B cell (primary cell): Measurements from ENCODE around the gene PTPRU. TPM values are rescaled to one million over a fixed set of nuclear protein-coding genes. Genes with fewer than 3 reads are reported as not detected.

Source experiments
- ATAC-seq: fragments of 200-7000 bp; cut with Tn5 transposase; one replicate; pipeline ENCODE4 v1.10.0; 2021; ENCODE audit warnings: low read depth, mild to moderate bottlenecking, moderate number of reproducible peaks, moderate library complexity
- CTCF ChIA-PET: fragments of 350-600 bp; sonication (Branson Sonifier 250); formaldehyde crosslinking; loops from one replicate; lab custom pipeline; 2021; ENCODE audit warnings: antibody characterized with exemption, inconsistent platforms; lab: Charles Lee
- POLR2A ChIA-PET: fragments of 350-600 bp; sonication (Branson Sonifier 250); formaldehyde crosslinking; loops from one replicate; lab custom pipeline; 2021; ENCODE audit warnings: antibody characterized with exemption; lab: Charles Lee
- DNase-seq: peaks from one replicate; pipeline ENCODE4 v3.0.0; 2013
- H2AFZ ChIP-seq: 2 replicates; pipeline ENCODE4 v1.6.1; 2012; ENCODE audit warnings: mild to moderate bottlenecking, low read depth, low read length; ENCODE audit not compliant: insufficient read depth, poor library complexity, severe bottlenecking
- H3K27ac ChIP-seq, 2 donors: 1 replicate in 1 of 2; 2 replicates in 1 of 2; pipeline ENCODE4 v1.5.1; 2012 to 2013; ENCODE audit warnings: low read length in 2 of 2, mild to moderate bottlenecking in 2 of 2, moderate library complexity in 1 of 2
- H3K27me3 ChIP-seq, 4 experiments: fragments of 200-600 bp in 1 of 4; sonication (generic) in 1 of 4; replicated peaks in 1 of 4; 1 replicate in 2 of 4; 2 replicates in 2 of 4; pipeline versions ENCODE4 v1.6.1 to v1.7.0; 2013 to 2016; ENCODE audit warnings: low read length in 3 of 4, mild to moderate bottlenecking in 2 of 4, mixed read lengths in 1 of 4, moderate library complexity in 1 of 4; ENCODE audit not compliant: insufficient read depth in 4 of 4, control insufficient read depth in 3 of 4; ENCODE audit errors: control extremely low read depth in 1 of 4
- H3K36me3 ChIP-seq, 2 experiments: replicated peaks in 1 of 2; 1 replicate in 1 of 2; 2 replicates in 1 of 2; pipeline versions ENCODE4 v1.6.1 to v1.7.1; 2013; ENCODE audit warnings: low read length in 1 of 2; ENCODE audit not compliant: insufficient read depth in 2 of 2, control insufficient read depth in 1 of 2; ENCODE audit errors: control extremely low read depth in 1 of 2, extremely low read depth in 1 of 2
- H3K4me1 ChIP-seq, 2 donors: fragments of 200-600 bp in 1 of 2; sonication (generic) in 1 of 2; 1 replicate in 1 of 2; 2 replicates in 1 of 2; pipeline versions ENCODE4 v1.5.1 to v1.6.1; 2013 to 2017; ENCODE audit warnings: low read length in 2 of 2; ENCODE audit not compliant: control insufficient read depth in 2 of 2, insufficient read depth in 2 of 2
- H3K4me2 ChIP-seq: replicated peaks from 2 replicates; pipeline ENCODE3; 2012; ENCODE audit warnings: mild to moderate bottlenecking, low read depth, low read length; ENCODE audit not compliant: poor library complexity, severe bottlenecking
- H3K4me3 ChIP-seq, 5 experiments: fragments of 200-600 bp in 1 of 5; sonication (generic) in 1 of 5; 1 replicate in 3 of 5; 2 replicates in 2 of 5; pipeline versions ENCODE4 v1.5.1 to v1.7.0; 2011 to 2016; ENCODE audit warnings: low read length in 4 of 5, mild to moderate bottlenecking in 4 of 5, low read depth in 2 of 5, control low read depth in 1 of 5, moderate library complexity in 1 of 5; ENCODE audit not compliant: insufficient read depth in 1 of 5; ENCODE audit errors: control extremely low read depth in 1 of 5, extremely low read depth in 1 of 5
- H3K79me2 ChIP-seq: fragments of 200-600 bp; sonication (generic); one replicate; pipeline ENCODE4 v1.6.0; 2016; ENCODE audit warnings: low read length; ENCODE audit not compliant: control insufficient read depth, insufficient read depth
- H3K9ac ChIP-seq: fragments of 200-600 bp; sonication (generic); 2 replicates; pipeline ENCODE4 v1.6.1; 2017; ENCODE audit warnings: mild to moderate bottlenecking, low read length, moderate library complexity
- H3K9me3 ChIP-seq, 3 donors: one replicate each; pipeline versions ENCODE4 v1.6.1 to v1.7.1; 2013; ENCODE audit warnings: low read length in 2 of 3; ENCODE audit not compliant: control insufficient read depth in 2 of 3, insufficient read depth in 1 of 3; ENCODE audit errors: control extremely low read depth in 1 of 3
- H4K20me1 ChIP-seq: 2 replicates; pipeline ENCODE4 v1.6.0; 2012; ENCODE audit warnings: mild to moderate bottlenecking, low read length; ENCODE audit not compliant: insufficient read depth, control insufficient read depth, poor library complexity, severe bottlenecking
- H3K27ac Mint-ChIP-seq: one replicate; pipeline ENCODE4 v1.8.0; 2021; ENCODE audit warnings: mixed read lengths
- H3K27me3 Mint-ChIP-seq: one replicate; pipeline ENCODE4 v1.8.0; 2021; ENCODE audit warnings: mixed read lengths
- H3K4me1 Mint-ChIP-seq: one replicate; pipeline ENCODE4 v1.8.0; 2021; ENCODE audit warnings: mixed read lengths
- H3K4me3 Mint-ChIP-seq: one replicate; pipeline ENCODE4 v1.8.0; 2021; ENCODE audit warnings: mixed read lengths
- H3K9me3 Mint-ChIP-seq: one replicate; pipeline ENCODE4 v1.8.0; 2022; ENCODE audit warnings: mixed read lengths; ENCODE audit not compliant: insufficient read depth
- CTCF ChIP-seq: fragments of 200-600 bp; IDR thresholded peaks from one replicate; pipeline ENCODE4 v1.8.0; 2022; ENCODE audit warnings: antibody characterized with exemption, mild to moderate bottlenecking
- EZH2 ChIP-seq: IDR thresholded peaks from 2 replicates; pipeline ENCODE4 v1.6.1; 2012; ENCODE audit warnings: borderline replicate concordance, low read depth, mild to moderate bottlenecking, moderate library complexity, low read length; ENCODE audit not compliant: insufficient read depth, poor library complexity, severe bottlenecking
- WGBS: methylation state at CpG from one replicate; pipeline ENCODE4 v1.1.5; 2013; ENCODE audit warnings: missing lambda C conversion rate; ENCODE audit not compliant: insufficient coverage; 5-methylcytosine and 5-hydroxymethylcytosine counted together
- intact Hi-C: fragments of 100-400 bp; cut with micrococcal nuclease; formaldehyde crosslinking; loops from one replicate; pipeline ENCODE4 v1.10.0; 2022
- polyA plus RNA-seq: library from polyadenylated mRNA; depleted of rRNA; stranded (reverse); fragments of >200 nt; gene quantifications from 2 replicates; pipeline ENCODE4 v1.2.3, GENCODE V29; 2012
- total RNA-seq, 2 donors: library from RNA; stranded (reverse); fragments of 120-200 nt in 1 of 2; gene quantifications; 1 replicate in 1 of 2; 2 replicates in 1 of 2; pipeline versions ENCODE4 v1.2.3 to v1.2.4, GENCODE V29; 2013 to 2022

Gene PTPRU
- total and polyA plus RNA-seq, 2 donors (not counting 1 experiment from before 2014, with no cell fraction given): 0.10 to 0.25 TPM

GRCh38 chr1:29363536-29363935, 127.2 kb downstream of the PTPRU start:
- TF ChIP-seq CTCF: no peak
- TF ChIP-seq EZH2: no peak

GRCh38 chr1:29364101-29364678, 127.9 kb downstream of the PTPRU start:
- ATAC-seq: no peak

More at GRCh38 chr1:29363536-29363935, 127.2 kb downstream of the PTPRU start:
- intact Hi-C loops: no loop called here
- peaks cover 28% of the 10 kb centered on the region for H3K27me3 Mint-ChIP-seq
- Histone ChIP-seq H3K4me3 (no peak overlapping the region), H3K27ac (no peak overlapping the region), H3K36me3 (no peaks in the 10 kb centered on the region), H3K27me3 (peaks cover 0 to 3% (median 0%) of the 10 kb centered on the region in 4 experiments), H2AFZ (no peak overlapping the region), H3K79me2 (no peaks in the 10 kb centered on the region), H3K4me1 (no peaks in the 10 kb centered on the region), H3K4me2 (no peak overlapping the region), H4K20me1 (no peaks in the 10 kb centered on the region), H3K9me3 (peaks cover 0 to 13% (median 0%) of the 10 kb centered on the region in 3 donors), H3K9ac (no peak overlapping the region)
- no peak overlapping the region for H3K27ac Mint-ChIP-seq
- H3K4me3 Mint-ChIP-seq: no peak overlapping the region
- no CpG with 5 or more reads among the region's 6 CpGs for WGBS
- DNase-seq: no peak
- H3K4me1 Mint-ChIP-seq: no peaks in the 10 kb centered on the region
- ATAC-seq: no peak
- CTCF ChIA-PET: no interaction called here
- POLR2A ChIA-PET: no interaction called here
- peaks cover 1% of the 10 kb centered on the region for H3K9me3 Mint-ChIP-seq

More at GRCh38 chr1:29364101-29364678, 127.9 kb downstream of the PTPRU start:
- Histone ChIP-seq H3K9me3 (peaks cover 0 to 16% (median 0%) of the 10 kb centered on the region in 3 donors), H2AFZ (no peak overlapping the region), H3K4me1 (no peaks in the 10 kb centered on the region), H4K20me1 (no peaks in the 10 kb centered on the region), H3K4me3 (no peak overlapping the region), H3K9ac (no peak overlapping the region), H3K79me2 (no peaks in the 10 kb centered on the region), H3K27me3 (peaks cover 0 to 3% (median 0%) of the 10 kb centered on the region in 4 experiments), H3K36me3 (no peaks in the 10 kb centered on the region), H3K4me2 (no peak overlapping the region), H3K27ac (no peak overlapping the region)
- POLR2A ChIA-PET: no interaction called here
- no peak overlapping the region for H3K4me3 Mint-ChIP-seq
- no peak for DNase-seq
- peaks cover 29% of the 10 kb centered on the region for H3K27me3 Mint-ChIP-seq
- CTCF ChIA-PET: no interaction called here
- intact Hi-C loops: no loop called here
- no peak overlapping the region for H3K27ac Mint-ChIP-seq
- 82% methylated on average over 6 of the region's 6 CpGs for WGBS
- H3K9me3 Mint-ChIP-seq: peaks cover 3% of the 10 kb centered on the region
- no peaks in the 10 kb centered on the region for H3K4me1 Mint-ChIP-seq
- TF ChIP-seq EZH2 (no peak), CTCF (no peak)
